ENCODE measurements around the gene ZRANB1. TPM values are rescaled to one million over a fixed set of nuclear protein-coding genes. Genes with fewer than 3 reads are reported as not detected.

The ZRANB1 gene
- total and polyA plus RNA-seq, 2 of the 13 experiments (the other 11 are each of a cell fraction or from before 2014, with no cell fraction given) = 10.3 to 19.6 TPM

- TF ChIP-seq RBM39 (IDR thresholded peaks at IDR 0.05; ENCODE audit: low read depth, low read length, poor library complexity, severe bottlenecking) (no peak), ZNF326 (CRISPR knock-in tag; IDR thresholded peaks at IDR 0.05; ENCODE audit: borderline replicate concordance) (no peak), TRIM22 (IDR thresholded peaks at IDR 0.05) (no peak)
Observed at GRCh38 chr10:124955868-124956267, 13.9 kb downstream of the ZRANB1 start (continued).

GRCh38 chr10:124956764-124957163 lies 14.8 kb downstream of the ZRANB1 start:
- H4K20me1 ChIP-seq (ENCODE audit: insufficient read depth, low read length) = peaks cover 23% of the 10 kb centered on the region
- H3K4me1 ChIP-seq (ENCODE audit: insufficient read depth, low read length) = peaks cover 13% of the 10 kb centered on the region
- 91% methylated on average over 1 of the region's 1 CpG for whole genome bisulfite sequencing (ENCODE audit: low lambda C conversion rate)
- peaks cover 1 to 4% of the 10 kb centered on the region in 2 experiments; a peak in 2 of 5 replicates for H3K36me3 ChIP-seq (replicated peaks in 1 of 2; ENCODE audit: control insufficient read depth in 1 of 2, insufficient read depth in 2 of 2, low read length in 2 of 2)
- DNase-seq (ENCODE audit: low spot score) (no peak), FAIRE-seq (no peak), ATAC-seq (no peak)
- intact Hi-C loops (cut with micrococcal nuclease; ENCODE audit: unreplicated experiment) = no loop called here
- H3K9ac ChIP-seq (ENCODE audit: insufficient read depth, low read depth, low read length) = no peak overlapping the region
- BruUV-seq (replicated peaks) = no TSS peak
- H3K4me2 ChIP-seq (ENCODE audit: low read depth, low read length) = no peak overlapping the region
- no peak for TF ChIP-seq NR0B2 (CRISPR knock-in tag; IDR thresholded peaks at IDR 0.05)
- no peaks in the 10 kb centered on the region for H3K9me3 ChIP-seq (ENCODE audit: low read length)
- H3K27me3 ChIP-seq (ENCODE audit: control insufficient read depth in 1 of 2, insufficient read depth in 2 of 2, low read length in 2 of 2) = no peaks in the 10 kb centered on the region; a peak in 1 of 5 replicates
- H3K27ac ChIP-seq (ENCODE audit: extremely low read length, insufficient read depth, low read length) = no peak overlapping the region
- ChIA-PET POLR2A (no interaction called here), CTCF (ENCODE audit: low intra/inter-chr PET ratio, low total read pairs) (no interaction called here)
- H3K4me3 ChIP-seq (replicated peaks in 1 of 3; ENCODE audit: insufficient read depth in 1 of 3, low read depth in 2 of 3, low read length in 3 of 3) = no peak overlapping the region
- H3K79me2 ChIP-seq (ENCODE audit: insufficient read depth, low read length) = peaks cover 71% of the 10 kb centered on the region
- H2AFZ ChIP-seq (ENCODE audit: low read length) = no peak overlapping the region
- in situ Hi-C loops (cut with HindIII; ENCODE audit: extremely low pct_ligation_motif_present, low pct_unique_long_range_greater_than_20kb) = no loop called here

All from HepG2 (cell line).